Measurements from ENCODE around the gene PPIB.

PPIB gene

GRCh38 chr15:64146885-64147681 lies 15.7 kb downstream of the PPIB start:
- no peak for DNase-seq (ENCODE audit: low read depth)
- in situ Hi-C loops (cut with HindIII; ENCODE audit: low sequenced_read_pairs): no loop called here
- TF ChIP-seq CTCF (IDR thresholded peaks at IDR 0.05; ENCODE audit: low read depth, low read length, missing control alignments): no peak
- H3K4me3 ChIP-seq (ENCODE audit: low read depth, low read length): no peak overlapping the region

- in situ Hi-C loops (cut with HindIII; ENCODE audit: low sequenced_read_pairs): no loop called here
- H3K4me3 ChIP-seq (ENCODE audit: low read depth, low read length): no peak overlapping the region
- TF ChIP-seq CTCF (IDR thresholded peaks at IDR 0.05; ENCODE audit: low read depth, low read length, missing control alignments): no peak
- DNase-seq (ENCODE audit: low read depth): no peak
Observed at GRCh38 chr15:64146520-64146884, 16.3 kb downstream of the PPIB start.

GRCh38 chr15:64146041-64146440 lies 16.8 kb downstream of the PPIB start:
- DNase-seq (ENCODE audit: low read depth): no peak
- in situ Hi-C loops (cut with HindIII; ENCODE audit: low sequenced_read_pairs): no loop called here
- TF ChIP-seq CTCF (IDR thresholded peaks at IDR 0.05; ENCODE audit: low read depth, low read length, missing control alignments): no peak
- H3K4me3 ChIP-seq (ENCODE audit: low read depth, low read length): no peak overlapping the region

GRCh38 chr15:64144565-64145281 lies 18.1 kb downstream of the PPIB start:
- no peak for DNase-seq (ENCODE audit: low read depth)
- in situ Hi-C loops (cut with HindIII; ENCODE audit: low sequenced_read_pairs): no loop called here
- no peak for TF ChIP-seq CTCF (IDR thresholded peaks at IDR 0.05; ENCODE audit: low read depth, low read length, missing control alignments)
- H3K4me3 ChIP-seq (ENCODE audit: low read depth, low read length): no peak overlapping the region

GRCh38 chr15:64144192-64144564 lies 18.6 kb downstream of the PPIB start:
- no peak for TF ChIP-seq CTCF (IDR thresholded peaks at IDR 0.05; ENCODE audit: low read depth, low read length, missing control alignments)
- no peak overlapping the region for H3K4me3 ChIP-seq (ENCODE audit: low read depth, low read length)
- no peak for DNase-seq (ENCODE audit: low read depth)
- in situ Hi-C loops (cut with HindIII; ENCODE audit: low sequenced_read_pairs): no loop called here

- DNase-seq (ENCODE audit: low read depth): no peak
- no peak for TF ChIP-seq CTCF (IDR thresholded peaks at IDR 0.05; ENCODE audit: low read depth, low read length, missing control alignments)
- in situ Hi-C loops (cut with HindIII; ENCODE audit: low sequenced_read_pairs): no loop called here
- no peak overlapping the region for H3K4me3 ChIP-seq (ENCODE audit: low read depth, low read length)
Observed at GRCh38 chr15:64143276-64143675, 19.5 kb downstream of the PPIB start.

Data from astrocyte of the cerebellum (primary cell).